HCT116 (cell line): ENCODE data around the gene ZAP70.

ENCODE experiments used
- CTCF ChIP-seq, 3 experiments: fragments of 200-600 bp in 1 of 3; sonication (generic) in 1 of 3; IDR thresholded peaks in 2 of 3; conservative IDR thresholded peaks in 1 of 3; 2 replicates each; pipeline ENCODE4 v1.5.1; 2012 to 2017; ENCODE audit warnings: low read depth in 2 of 3, low read length in 2 of 3, antibody characterized with exemption in 1 of 3, borderline replicate concordance in 1 of 3, control low read depth in 1 of 3, mild to moderate bottlenecking in 1 of 3, mixed read lengths in 1 of 3, mixed run types in 1 of 3, moderate library complexity in 1 of 3; ENCODE audit not compliant: insufficient read depth in 1 of 3
- EGR1 ChIP-seq: IDR thresholded peaks from 2 replicates; pipeline ENCODE4 v1.6.1; 2012; ENCODE audit warnings: low read depth
- EZH2phosphoT487 ChIP-seq: fragments of 200-600 bp; IDR thresholded peaks from 2 replicates; pipeline ENCODE4 v1.6.1; 2018; ENCODE audit warnings: antibody characterized with exemption, borderline replicate concordance
- POLR2A ChIP-seq: IDR thresholded peaks from 2 replicates; pipeline ENCODE4 v1.7.0; 2011; ENCODE audit warnings: borderline replicate concordance; ENCODE audit not compliant: insufficient read depth, insufficient read length; ENCODE audit errors: extremely low read depth
- POLR2AphosphoS5 ChIP-seq: IDR thresholded peaks from 2 replicates; pipeline ENCODE4 v1.6.1; 2011; ENCODE audit warnings: mild to moderate bottlenecking, low read depth, low read length, moderate library complexity
- SP1 ChIP-seq: IDR thresholded peaks from 2 replicates; pipeline ENCODE4 v1.6.1; 2012; ENCODE audit warnings: low read depth
- ZBTB33 ChIP-seq: IDR thresholded peaks from 2 replicates; pipeline ENCODE4 v1.6.1; 2011; ENCODE audit warnings: mild to moderate bottlenecking, low read length, moderate library complexity; ENCODE audit not compliant: insufficient replicate concordance; ENCODE audit errors: extremely low read depth

- TF ChIP-seq CTCF (IDR thresholded peaks at IDR 0.05 in 2 of 3, conservative IDR thresholded peaks at IDR 0.05 in 1 of 3; ENCODE audit: borderline replicate concordance in 1 of 3, insufficient read depth in 1 of 3, low read depth in 2 of 3, low read length in 2 of 3) (no peak), POLR2A (no peak), ZBTB33 (no peak), EGR1 (no peak), SP1 (no peak), POLR2AphosphoS5 (no peak), EZH2phosphoT487 (no peak)
These were observed 25.0 kb downstream of the ZAP70 start for GRCh38 chr2:97738179-97739019.
